Measurements from ENCODE around the gene KRTAP5-6. TPM values are rescaled to one million over a fixed set of nuclear protein-coding genes. Genes with fewer than 3 reads are reported as not detected.

The KRTAP5-6 gene
- total RNA-seq, 2 donors from 2014 or later, result not detected

DNA sequence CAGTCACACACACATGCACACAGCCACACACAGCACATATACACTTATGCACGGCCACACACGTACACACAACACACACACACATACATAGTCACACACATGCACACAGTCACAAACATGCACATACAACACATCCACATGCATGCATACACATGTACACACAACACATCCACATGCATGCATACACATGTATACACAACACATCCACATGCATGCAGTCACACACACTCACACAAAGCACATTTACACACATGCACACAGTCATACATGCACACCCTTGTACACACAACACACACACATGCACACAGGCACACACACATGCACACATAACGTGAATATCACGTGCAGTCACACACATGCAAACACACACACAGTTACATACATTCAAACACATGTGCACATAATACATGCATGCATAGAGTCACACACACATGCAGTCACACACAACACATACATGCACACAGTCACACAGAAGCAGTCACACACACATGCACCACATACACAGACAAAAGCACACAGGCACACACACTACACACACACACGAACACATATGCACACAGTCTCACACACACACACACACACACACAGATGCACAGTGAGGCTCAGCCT, 34.6 kb downstream of the KRTAP5-6 start:
- peaks cover 46% of the 10 kb centered on the region for H3K4me1 Mint-ChIP-seq (ENCODE audit: low read depth)
- no peak overlapping the region for H3K4me3 Mint-ChIP-seq
- ATAC-seq (replicated peaks in 1 of 2), result no peak
- DNase-seq, result no peak
- peaks cover 12% of the 10 kb centered on the region for H3K27me3 Mint-ChIP-seq (ENCODE audit: low read depth)
- H3K36me3 Mint-ChIP-seq (ENCODE audit: insufficient read depth in 2 of 2), result peaks cover 12 to 13% of the 10 kb centered on the region in 2 donors
- H3K9me3 Mint-ChIP-seq, result peaks cover 15 to 18% of the 10 kb centered on the region in 2 donors
- H3K27ac Mint-ChIP-seq, result no peak overlapping the region

DNA sequence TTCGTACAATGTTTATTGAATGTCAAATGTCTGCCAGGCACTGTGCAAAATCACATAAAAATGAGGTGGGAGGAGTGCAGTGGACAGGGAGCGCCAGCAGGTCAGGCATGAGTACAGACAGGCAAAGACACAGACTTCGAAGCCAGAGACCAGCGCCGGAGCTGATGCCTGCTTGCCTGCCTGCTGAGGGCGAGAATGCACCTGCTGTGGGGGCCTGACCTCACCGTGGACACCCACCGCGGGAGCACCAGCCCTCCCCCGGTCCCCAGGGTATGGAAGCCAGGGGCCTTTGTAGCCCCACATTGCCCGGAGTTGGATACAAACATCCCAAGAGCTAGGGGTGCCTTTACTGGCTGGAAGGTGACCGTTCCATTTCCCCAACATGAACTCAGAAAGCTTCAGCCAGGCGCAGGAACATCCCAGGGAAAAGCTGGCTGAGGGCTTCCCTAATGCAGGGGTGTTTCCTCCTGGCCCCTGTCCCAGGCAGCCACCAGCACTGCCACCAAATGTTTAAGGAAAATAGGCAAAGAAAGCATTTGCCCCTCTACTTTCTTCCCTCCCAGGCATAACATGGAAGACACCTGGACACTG, 35.5 kb downstream of the KRTAP5-6 start:
- Mint-ChIP-seq H3K27ac (no peak overlapping the region), H3K36me3 (ENCODE audit: insufficient read depth in 2 of 2) (peaks cover 16 to 17% of the 10 kb centered on the region in 2 donors), H3K9me3 (peaks cover 19 to 21% of the 10 kb centered on the region in 2 donors), H3K27me3 (ENCODE audit: low read depth) (peaks cover 12% of the 10 kb centered on the region), H3K4me1 (ENCODE audit: low read depth) (peaks cover 41% of the 10 kb centered on the region), H3K4me3 (no peak overlapping the region)
- DNase-seq (no peak), ATAC-seq (replicated peaks in 1 of 2) (no peak)

DNA sequence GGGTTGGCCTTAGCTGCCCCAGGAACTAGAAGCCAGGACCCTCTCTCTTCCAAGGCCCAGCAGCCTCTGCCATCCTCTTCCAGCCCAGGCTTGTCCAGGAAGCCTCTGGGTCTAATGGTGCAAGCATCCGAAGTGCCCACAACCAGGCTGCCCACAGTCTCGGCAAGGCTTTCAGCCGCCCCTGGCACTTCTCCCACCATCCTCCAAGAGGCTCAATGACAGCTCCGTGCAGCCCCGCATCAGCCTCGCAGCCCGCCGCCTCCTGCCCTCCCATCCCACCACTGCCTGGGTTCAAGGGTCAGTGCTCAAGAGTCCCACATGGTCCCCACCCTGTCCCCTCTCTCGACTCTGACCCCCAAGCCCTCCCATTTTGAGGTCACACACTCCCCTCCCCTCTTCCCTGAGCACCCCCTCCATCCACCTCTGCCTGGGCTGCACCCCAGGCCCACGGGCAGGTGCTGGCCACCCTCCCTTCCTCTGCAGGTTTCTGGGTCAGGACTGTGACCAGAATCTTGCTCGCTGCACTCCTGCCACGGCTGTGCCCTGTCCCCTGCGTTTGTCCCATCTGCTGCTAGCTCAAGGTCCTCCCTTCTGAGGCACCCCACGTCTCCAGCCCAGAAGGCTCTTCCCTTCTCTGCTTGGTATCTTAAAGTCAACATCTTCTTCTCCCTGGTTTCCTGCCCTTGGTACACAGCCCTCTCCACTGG, 36.2 kb downstream of the KRTAP5-6 start:
- peaks cover 17 to 20% of the 10 kb centered on the region in 2 donors for H3K36me3 Mint-ChIP-seq (ENCODE audit: insufficient read depth in 2 of 2)
- H3K27me3 Mint-ChIP-seq (ENCODE audit: low read depth), result peaks cover 12% of the 10 kb centered on the region
- H3K4me1 Mint-ChIP-seq (ENCODE audit: low read depth), result peaks cover 34% of the 10 kb centered on the region
- DNase-seq (no peak), ATAC-seq (replicated peaks in 1 of 2) (no peak)
- H3K4me3 Mint-ChIP-seq, result no peak overlapping the region
- H3K27ac Mint-ChIP-seq, result no peak overlapping the region
- H3K9me3 Mint-ChIP-seq, result peaks cover 19 to 26% of the 10 kb centered on the region in 2 donors

DNA sequence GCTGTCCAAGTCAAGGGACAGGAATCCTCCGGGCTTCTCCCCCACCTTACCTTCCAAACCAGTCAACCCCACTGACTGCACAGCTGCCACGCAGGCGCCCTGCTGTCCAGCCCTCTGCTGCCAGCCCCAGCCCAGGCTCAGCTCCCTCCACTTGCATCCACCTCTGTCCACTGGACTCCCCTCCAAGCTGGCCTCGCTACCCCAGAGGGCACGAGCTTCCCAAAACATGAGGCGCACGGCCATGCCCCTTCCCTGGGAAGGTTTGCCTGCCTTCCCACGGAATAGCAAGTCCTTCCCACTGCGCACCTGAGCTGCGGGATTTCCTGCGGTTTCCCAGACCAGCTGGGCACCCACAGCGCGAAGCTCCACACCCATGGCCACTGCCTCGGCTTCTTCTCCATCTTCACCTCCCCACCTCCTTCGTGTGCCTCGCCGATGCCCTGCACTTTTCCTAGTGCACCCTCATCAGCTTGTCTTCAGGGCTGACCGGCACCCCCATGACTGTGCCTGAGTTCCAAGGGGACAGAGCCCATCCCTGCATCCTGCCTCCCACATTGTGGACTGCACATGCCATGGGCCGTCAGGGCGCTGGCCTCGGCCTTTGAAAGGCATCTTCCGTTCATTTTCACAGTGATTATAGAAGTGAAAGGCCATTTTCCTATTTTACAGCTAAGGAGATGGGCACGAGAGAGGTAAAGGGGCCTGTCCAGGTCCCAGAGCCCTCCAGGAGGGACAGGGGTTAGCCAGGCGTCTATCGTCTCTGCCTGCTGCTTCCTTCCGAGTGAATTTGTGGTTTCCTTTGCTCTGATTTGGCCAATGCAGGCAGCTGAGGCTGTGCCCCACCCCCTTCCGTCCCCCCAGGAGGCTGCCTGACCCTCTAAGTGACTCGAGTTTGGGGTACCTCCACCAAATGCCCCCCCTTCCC, 37.0 kb downstream of the KRTAP5-6 start:
- peaks cover 26% of the 10 kb centered on the region for H3K4me1 Mint-ChIP-seq (ENCODE audit: low read depth)
- peaks cover 12% of the 10 kb centered on the region for H3K27me3 Mint-ChIP-seq (ENCODE audit: low read depth)
- H3K4me3 Mint-ChIP-seq, result no peak overlapping the region
- DNase-seq (no peak), ATAC-seq (replicated peaks in 1 of 2) (no peak)
- H3K9me3 Mint-ChIP-seq, result peaks cover 19 to 26% of the 10 kb centered on the region in 2 donors
- peaks cover 17 to 20% of the 10 kb centered on the region in 2 donors for H3K36me3 Mint-ChIP-seq (ENCODE audit: insufficient read depth in 2 of 2)
- no peak overlapping the region for H3K27ac Mint-ChIP-seq

DNA sequence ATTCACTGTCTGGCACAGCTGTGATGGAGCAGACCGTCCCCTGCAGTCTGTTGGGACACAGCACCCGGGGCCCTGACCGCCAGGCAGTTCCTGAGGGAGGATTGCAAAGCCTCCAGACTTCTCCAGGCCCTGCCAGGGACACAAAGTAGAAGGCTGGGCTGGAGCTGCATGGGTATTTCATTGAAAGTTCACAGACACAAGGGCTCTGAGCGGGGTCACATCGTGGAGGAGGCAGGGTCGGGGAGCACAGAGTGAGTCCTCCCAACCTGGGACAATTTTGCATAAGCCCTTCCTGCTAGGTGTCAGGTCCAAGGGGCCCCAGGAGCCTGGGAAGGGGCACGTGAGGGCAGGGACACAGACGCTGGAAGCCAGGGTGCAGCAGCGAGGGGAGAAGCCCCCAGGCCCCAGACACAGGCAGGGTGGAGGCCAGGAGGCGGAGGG, 37.7 kb downstream of the KRTAP5-6 start:
- DNase-seq (no peak), ATAC-seq (replicated peaks in 1 of 2) (no peak)
- peaks cover 19 to 26% of the 10 kb centered on the region in 2 donors for H3K9me3 Mint-ChIP-seq
- H3K4me3 Mint-ChIP-seq, result no peak overlapping the region
- H3K27me3 Mint-ChIP-seq (ENCODE audit: low read depth), result peaks cover 12% of the 10 kb centered on the region
- H3K4me1 Mint-ChIP-seq (ENCODE audit: low read depth), result peaks cover 19% of the 10 kb centered on the region
- H3K36me3 Mint-ChIP-seq (ENCODE audit: insufficient read depth in 2 of 2), result peaks cover 17 to 20% of the 10 kb centered on the region in 2 donors
- no peak overlapping the region for H3K27ac Mint-ChIP-seq

DNA sequence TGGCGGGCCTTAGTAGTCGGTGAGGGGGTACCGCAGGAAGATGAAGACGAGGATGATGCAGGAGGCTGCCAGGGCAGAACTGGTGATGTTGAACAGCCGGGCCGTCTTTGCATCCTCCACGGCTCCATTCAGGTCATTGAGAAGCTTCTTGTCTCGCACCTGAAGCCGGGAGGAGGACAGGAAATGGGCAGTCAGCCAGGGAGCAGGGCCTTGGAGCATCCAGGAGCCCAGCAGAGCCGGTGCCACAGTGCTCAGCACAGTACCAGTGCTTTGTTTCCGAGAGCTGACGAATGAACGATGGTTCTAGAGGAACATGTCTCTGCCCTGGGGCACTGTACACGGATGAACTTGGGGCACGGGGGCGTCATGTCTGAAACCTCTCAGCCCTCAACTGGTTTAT, 38.3 kb downstream of the KRTAP5-6 start:
- Mint-ChIP-seq H3K27ac (no peak overlapping the region), H3K4me1 (ENCODE audit: low read depth) (peaks cover 13% of the 10 kb centered on the region), H3K27me3 (ENCODE audit: low read depth) (peaks cover 12% of the 10 kb centered on the region), H3K9me3 (peaks cover 19 to 26% of the 10 kb centered on the region in 2 donors), H3K36me3 (ENCODE audit: insufficient read depth in 2 of 2) (peaks cover 17 to 20% of the 10 kb centered on the region in 2 donors), H3K4me3 (no peak overlapping the region)
- DNase-seq (no peak), ATAC-seq (replicated peaks in 1 of 2) (no peak)

DNA sequence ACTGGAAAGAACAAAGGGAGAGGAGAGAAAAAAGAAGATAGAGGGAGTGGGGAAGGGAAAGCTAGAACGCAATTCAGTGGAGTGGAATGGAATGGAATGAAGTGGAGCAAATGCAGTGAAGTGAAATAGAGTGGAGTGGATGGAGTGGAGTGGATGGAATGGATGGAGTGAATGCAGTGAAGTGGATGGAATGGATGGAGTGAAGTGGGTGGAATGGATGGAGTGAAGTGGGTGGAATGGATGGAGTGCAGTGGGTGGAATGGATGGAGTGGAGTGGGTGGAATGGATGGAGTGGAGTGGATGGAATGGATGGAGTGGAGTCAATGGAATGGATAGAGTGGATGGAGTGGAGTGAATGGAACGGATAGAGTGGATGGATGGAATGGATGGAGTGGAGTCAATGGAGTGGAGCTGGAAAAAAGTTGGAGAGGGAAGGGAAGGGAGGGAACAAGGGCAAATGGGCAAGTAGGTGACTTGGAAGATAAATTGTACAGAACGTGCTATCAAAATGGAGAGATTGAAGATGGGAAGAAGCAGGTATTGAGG, 39.5 kb downstream of the KRTAP5-6 start:
- Mint-ChIP-seq H3K36me3 (ENCODE audit: insufficient read depth in 2 of 2) (peaks cover 14 to 20% of the 10 kb centered on the region in 2 donors), H3K9me3 (peaks cover 13 to 19% of the 10 kb centered on the region in 2 donors), H3K4me3 (no peak overlapping the region), H3K27me3 (ENCODE audit: low read depth) (peaks cover 8% of the 10 kb centered on the region), H3K4me1 (ENCODE audit: low read depth) (peaks cover 11% of the 10 kb centered on the region), H3K27ac (no peak overlapping the region)
- ATAC-seq (replicated peaks in 1 of 2) (no peak), DNase-seq (no peak)

DNA sequence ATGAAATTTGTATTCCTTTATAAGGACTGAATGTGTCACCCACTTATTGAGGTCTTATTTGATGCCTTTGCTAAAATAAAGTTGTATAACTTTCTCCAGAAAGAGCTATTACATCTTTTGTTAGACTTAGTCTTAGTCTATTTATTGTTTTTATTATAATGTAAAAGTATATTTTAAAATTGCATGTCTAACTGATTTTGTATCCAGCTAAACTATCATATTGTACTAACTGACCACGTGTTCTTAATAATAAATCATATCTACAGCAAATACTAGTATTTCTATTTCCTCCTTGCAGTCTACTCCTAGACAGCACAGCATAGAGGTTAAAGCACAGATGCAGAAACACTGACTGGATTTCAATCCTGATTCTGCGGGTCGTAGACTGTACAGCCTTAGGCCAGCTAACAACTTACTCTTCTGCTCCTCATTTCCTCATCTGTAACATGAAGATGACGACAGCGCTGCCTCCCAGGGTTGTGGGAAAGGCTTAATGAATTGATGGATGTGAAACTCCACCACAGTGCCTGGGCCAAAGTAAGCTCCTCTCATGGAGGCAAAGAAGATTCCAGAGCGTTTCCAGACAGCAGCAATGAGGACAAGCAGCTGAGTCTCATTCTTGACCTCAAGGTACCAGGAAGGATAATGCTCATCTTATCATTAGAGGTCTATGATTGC, 40.2 kb downstream of the KRTAP5-6 start:
- DNase-seq (no peak), ATAC-seq (replicated peaks in 1 of 2) (no peak)
- Mint-ChIP-seq H3K27ac (no peak overlapping the region), H3K4me1 (ENCODE audit: low read depth) (peaks cover 11% of the 10 kb centered on the region), H3K9me3 (peaks cover 11 to 17% of the 10 kb centered on the region in 2 donors), H3K27me3 (ENCODE audit: low read depth) (peaks cover under 1% of the 10 kb centered on the region), H3K36me3 (ENCODE audit: insufficient read depth in 2 of 2) (peaks cover 12 to 20% of the 10 kb centered on the region in 2 donors), H3K4me3 (no peak overlapping the region)

DNA sequence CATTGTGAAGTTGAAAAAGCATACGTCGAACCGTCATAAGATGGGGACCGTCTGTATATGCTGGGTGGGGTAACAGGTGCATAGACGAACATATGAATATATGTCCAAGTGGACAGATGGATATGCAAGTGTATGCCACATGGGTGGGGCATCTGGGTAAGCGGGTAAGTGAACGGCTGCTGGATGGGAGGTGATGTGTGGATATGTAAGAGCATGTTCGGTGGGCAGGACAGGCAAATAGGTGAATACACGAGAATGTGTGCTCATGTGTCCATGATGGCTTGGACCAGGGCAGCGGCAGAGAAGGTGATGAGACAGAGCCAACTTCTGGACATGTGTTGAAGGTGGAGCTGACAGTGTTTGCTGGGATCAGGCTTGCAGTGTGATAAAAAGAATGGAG, 41.4 kb downstream of the KRTAP5-6 start:
- ATAC-seq (replicated peaks in 1 of 2), result no peak
- peaks cover 11% of the 10 kb centered on the region for H3K4me1 Mint-ChIP-seq (ENCODE audit: low read depth)
- H3K27me3 Mint-ChIP-seq (ENCODE audit: low read depth), result no peaks in the 10 kb centered on the region
- H3K27ac Mint-ChIP-seq, result no peak overlapping the region
- peaks cover 11 to 17% of the 10 kb centered on the region in 2 donors for H3K9me3 Mint-ChIP-seq
- no peak for DNase-seq
- H3K36me3 Mint-ChIP-seq (ENCODE audit: insufficient read depth in 2 of 2), result peaks cover 12 to 20% of the 10 kb centered on the region in 2 donors
- H3K4me3 Mint-ChIP-seq, result no peak overlapping the region

DNA sequence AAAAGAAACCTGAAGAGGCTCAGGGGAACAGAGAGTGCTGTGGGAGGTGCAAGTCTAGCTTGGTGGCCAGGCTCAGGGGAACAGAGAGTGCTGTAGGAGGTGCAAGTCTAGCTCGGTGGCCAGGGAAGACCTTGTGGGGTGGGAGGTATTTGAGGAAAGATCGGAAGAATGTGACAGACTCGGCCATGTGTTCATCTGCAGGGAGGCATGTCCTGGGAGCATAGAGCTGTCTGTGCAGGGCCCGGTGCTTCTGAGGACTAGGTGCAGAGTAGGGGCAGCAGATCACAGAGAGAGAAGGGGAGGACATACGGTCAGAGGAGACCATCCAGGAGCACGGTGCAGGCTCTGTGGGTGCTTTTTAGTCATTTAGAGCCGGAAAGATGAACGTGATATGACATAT, 42.6 kb downstream of the KRTAP5-6 start:
- H3K27me3 Mint-ChIP-seq (ENCODE audit: low read depth), result no peaks in the 10 kb centered on the region
- no peak overlapping the region for H3K4me3 Mint-ChIP-seq
- peaks cover 11 to 17% of the 10 kb centered on the region in 2 donors for H3K9me3 Mint-ChIP-seq
- no peak overlapping the region for H3K27ac Mint-ChIP-seq
- no peak for ATAC-seq (replicated peaks in 1 of 2)
- H3K36me3 Mint-ChIP-seq (ENCODE audit: insufficient read depth in 2 of 2), result peaks cover 12 to 20% of the 10 kb centered on the region in 2 donors
- no peak for DNase-seq
- H3K4me1 Mint-ChIP-seq (ENCODE audit: low read depth), result no peaks in the 10 kb centered on the region

DNA sequence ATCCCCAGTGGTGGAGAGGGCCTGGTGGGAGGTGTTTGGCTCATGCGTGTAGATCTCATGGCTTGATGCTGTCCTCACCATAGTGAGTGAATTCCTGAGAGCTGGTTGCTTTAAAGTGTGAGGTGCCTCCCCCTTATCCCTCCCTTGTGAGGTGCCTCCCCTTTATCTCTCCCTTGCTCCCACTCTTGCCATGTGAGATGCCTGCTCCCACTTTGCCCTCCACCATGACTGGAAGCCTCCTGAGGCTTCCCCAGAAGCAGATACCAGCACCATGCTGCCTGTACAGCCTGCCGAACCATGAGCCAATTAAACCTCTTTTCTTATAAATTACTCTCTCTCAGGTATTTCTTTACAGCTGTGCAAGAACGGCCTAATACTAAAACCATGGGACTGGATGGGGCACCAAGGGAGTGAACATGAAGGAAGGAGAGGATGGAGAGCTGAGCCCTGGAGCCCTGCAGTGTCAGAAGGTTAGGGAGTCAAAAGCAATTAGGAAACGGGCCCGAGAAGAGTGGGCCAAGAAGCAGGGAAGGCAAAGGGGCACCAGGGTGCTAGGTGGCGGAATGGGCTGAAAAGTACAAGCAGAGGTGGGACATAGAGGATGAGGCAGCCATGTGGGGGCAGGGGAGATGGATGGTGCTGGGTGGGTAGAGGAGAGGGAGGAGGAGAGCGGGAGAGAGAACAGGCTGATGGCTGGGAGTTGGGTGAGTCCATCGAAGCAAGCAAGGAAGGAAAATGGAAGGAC, 44.0 kb downstream of the KRTAP5-6 start:
- no peak for DNase-seq
- no peaks in the 10 kb centered on the region for H3K27me3 Mint-ChIP-seq (ENCODE audit: low read depth)
- peaks cover 15 to 18% of the 10 kb centered on the region in 2 donors for H3K9me3 Mint-ChIP-seq
- H3K4me3 Mint-ChIP-seq, result no peak overlapping the region
- no peak overlapping the region for H3K27ac Mint-ChIP-seq
- peaks cover 10 to 14% of the 10 kb centered on the region in 2 donors for H3K36me3 Mint-ChIP-seq (ENCODE audit: insufficient read depth in 2 of 2)
- H3K4me1 Mint-ChIP-seq (ENCODE audit: low read depth), result no peaks in the 10 kb centered on the region
- no peak for ATAC-seq (replicated peaks in 1 of 2)
